ENCODE results near the gene RAB14. TPM values are rescaled to one million over a fixed set of nuclear protein-coding genes. Genes with fewer than 3 reads are reported as not detected.
"Not testable (repeated sequence)": the region's sequence is repeated elsewhere in the genome, so short reads cannot be mapped to it uniquely, and the experiment has no call there.

The RAB14 gene
- total and polyA plus RNA-seq, 2 donors (not counting 1 experiment from before 2014, with no cell fraction given) = 20.4 to 52.6 TPM

DNA sequence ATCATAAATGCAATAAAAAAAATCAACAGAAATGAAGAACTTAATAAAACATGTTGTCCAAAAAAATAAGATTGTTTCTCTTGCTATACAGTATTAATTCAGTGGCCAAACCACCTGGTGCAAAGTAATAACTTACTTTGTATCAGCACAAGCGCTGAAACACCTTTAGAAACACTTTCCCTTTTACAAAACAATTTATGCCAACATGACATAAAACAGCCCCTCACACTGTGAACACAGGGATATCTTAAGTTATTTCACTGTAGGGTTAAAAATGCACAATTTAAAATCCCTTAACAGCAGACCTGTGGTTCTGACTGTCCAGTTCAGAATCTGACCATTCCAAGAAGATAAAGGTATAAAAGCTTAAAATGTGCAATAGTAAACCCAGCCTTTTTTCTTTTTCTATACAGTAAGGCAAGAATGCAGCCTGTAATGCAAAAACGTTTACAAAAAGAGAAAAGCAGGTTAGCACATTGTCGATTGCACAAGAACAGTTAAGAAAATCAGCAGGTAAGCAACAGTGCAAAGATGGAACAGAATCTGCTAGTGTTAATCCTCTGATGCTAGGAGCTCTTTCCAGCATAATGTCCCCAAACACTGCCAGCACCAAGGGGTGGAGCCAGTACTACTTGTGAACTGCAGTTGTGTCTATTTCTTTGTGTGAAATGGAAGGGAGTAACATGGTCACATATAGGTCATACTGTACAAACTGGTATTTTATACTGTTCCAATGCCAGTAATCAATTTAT, 21.6 kb downstream of the RAB14 start:
- no peak overlapping the region for H3K9ac ChIP-seq (ENCODE audit: low read length)
- H3K4me2 ChIP-seq (replicated peaks; ENCODE audit: low read depth, low read length, poor library complexity, severe bottlenecking) = no peak overlapping the region
- H2AFZ ChIP-seq (ENCODE audit: insufficient read depth, low read depth, low read length, poor library complexity, severe bottlenecking) = no peak overlapping the region
- peaks cover 24 to 25% of the 10 kb centered on the region in 2 donors for H3K4me1 ChIP-seq (ENCODE audit: control insufficient read depth in 2 of 2, insufficient read depth in 2 of 2, low read length in 2 of 2)
- no peaks in the 10 kb centered on the region for H3K27me3 Mint-ChIP-seq
- H3K4me1 Mint-ChIP-seq = peaks cover 37% of the 10 kb centered on the region
- H3K9me3 ChIP-seq (ENCODE audit: control extremely low read depth in 1 of 3, control insufficient read depth in 2 of 3, insufficient read depth in 1 of 3, low read length in 2 of 3) = no peaks in the 10 kb centered on the region
- no peaks in the 10 kb centered on the region for H3K9me3 Mint-ChIP-seq (ENCODE audit: insufficient read depth)
- ChIA-PET CTCF (interaction anchor here (1.2 kb wide), 1 partner anchor 33 kb away, joined by 3 read pairs; no protein-coding TSS in a partner anchor), POLR2A (no interaction called here)
- no peak for TF ChIP-seq EZH2 (IDR thresholded peaks at IDR 0.05; ENCODE audit: borderline replicate concordance, insufficient read depth, low read depth, low read length, poor library complexity, severe bottlenecking)
- TF ChIP-seq, protein P1, sequence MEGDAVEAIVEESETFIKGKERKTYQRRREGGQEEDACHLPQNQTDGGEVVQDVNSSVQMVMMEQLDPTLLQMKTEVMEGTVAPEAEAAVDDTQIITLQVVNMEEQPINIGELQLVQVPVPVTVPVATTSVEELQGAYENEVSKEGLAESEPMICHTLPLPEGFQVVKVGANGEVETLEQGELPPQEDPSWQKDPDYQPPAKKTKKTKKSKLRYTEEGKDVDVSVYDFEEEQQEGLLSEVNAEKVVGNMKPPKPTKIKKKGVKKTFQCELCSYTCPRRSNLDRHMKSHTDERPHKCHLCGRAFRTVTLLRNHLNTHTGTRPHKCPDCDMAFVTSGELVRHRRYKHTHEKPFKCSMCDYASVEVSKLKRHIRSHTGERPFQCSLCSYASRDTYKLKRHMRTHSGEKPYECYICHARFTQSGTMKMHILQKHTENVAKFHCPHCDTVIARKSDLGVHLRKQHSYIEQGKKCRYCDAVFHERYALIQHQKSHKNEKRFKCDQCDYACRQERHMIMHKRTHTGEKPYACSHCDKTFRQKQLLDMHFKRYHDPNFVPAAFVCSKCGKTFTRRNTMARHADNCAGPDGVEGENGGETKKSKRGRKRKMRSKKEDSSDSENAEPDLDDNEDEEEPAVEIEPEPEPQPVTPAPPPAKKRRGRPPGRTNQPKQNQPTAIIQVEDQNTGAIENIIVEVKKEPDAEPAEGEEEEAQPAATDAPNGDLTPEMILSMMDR (IDR thresholded peaks at IDR 0.05) = no peak
- peaks cover 4% of the 10 kb centered on the region for H4K20me1 ChIP-seq (ENCODE audit: control insufficient read depth, insufficient read depth, low read length, poor library complexity, severe bottlenecking)
- DNase-seq = no peak
- intact Hi-C loops (cut with micrococcal nuclease) = no loop called here
- H3K4me3 Mint-ChIP-seq = no peak overlapping the region
- H3K27me3 ChIP-seq (replicated peaks in 1 of 4; ENCODE audit: control extremely low read depth in 1 of 4, control insufficient read depth in 3 of 4, insufficient read depth in 4 of 4, low read length in 3 of 4) = no peaks in the 10 kb centered on the region
- WGBS (ENCODE audit: insufficient coverage) = 75% methylated on average over 2 of the region's 3 CpGs
- no peak overlapping the region for H3K4me3 ChIP-seq (ENCODE audit: control extremely low read depth in 1 of 5, extremely low read depth in 1 of 5, insufficient read depth in 1 of 5, low read depth in 2 of 5, low read length in 4 of 5)
- H3K79me2 ChIP-seq (ENCODE audit: control insufficient read depth, insufficient read depth, low read length) = peaks cover 28% of the 10 kb centered on the region
- H3K27ac Mint-ChIP-seq = no peak overlapping the region
- ATAC-seq (ENCODE audit: low read depth) = no peak
- H3K27ac ChIP-seq (ENCODE audit: low read length in 2 of 2) = peak overlapping the region in 1 of 2 donors; percentile 47
- peaks cover 0 to 71% of the 10 kb centered on the region in 2 experiments for H3K36me3 ChIP-seq (replicated peaks in 1 of 2; ENCODE audit: control extremely low read depth in 1 of 2, control insufficient read depth in 1 of 2, extremely low read depth in 1 of 2, insufficient read depth in 2 of 2, low read length in 1 of 2)

DNA sequence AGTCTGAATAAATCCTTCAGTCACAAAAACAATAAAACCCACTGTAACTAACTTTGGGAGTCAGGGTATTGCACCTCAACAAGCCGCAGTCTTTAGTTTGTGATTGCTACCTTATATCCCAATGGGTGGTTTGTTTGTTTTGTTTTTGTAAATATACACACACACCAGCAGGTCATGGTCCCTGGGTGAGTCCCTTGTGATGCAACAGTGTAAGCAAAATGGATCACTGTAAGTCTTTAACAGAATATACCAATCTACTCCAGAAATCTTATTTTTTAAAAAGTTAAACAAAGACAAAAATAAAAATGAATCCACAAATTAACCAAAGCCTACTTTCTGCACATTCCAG, 22.3 kb downstream of the RAB14 start:
- H3K9me3 Mint-ChIP-seq (ENCODE audit: insufficient read depth); H3K9me3 ChIP-seq (ENCODE audit: control extremely low read depth in 1 of 3, control insufficient read depth in 2 of 3, insufficient read depth in 1 of 3, low read length in 2 of 3); H3K4me3 Mint-ChIP-seq; CTCF ChIA-PET; intact Hi-C loops (cut with micrococcal nuclease); H2AFZ ChIP-seq (ENCODE audit: insufficient read depth, low read depth, low read length, poor library complexity, severe bottlenecking); H3K27me3 Mint-ChIP-seq; ATAC-seq (ENCODE audit: low read depth); H4K20me1 ChIP-seq (ENCODE audit: control insufficient read depth, insufficient read depth, low read length, poor library complexity, severe bottlenecking); H3K4me2 ChIP-seq (replicated peaks; ENCODE audit: low read depth, low read length, poor library complexity, severe bottlenecking); H3K27ac Mint-ChIP-seq; H3K27me3 ChIP-seq (replicated peaks in 1 of 4; ENCODE audit: control extremely low read depth in 1 of 4, control insufficient read depth in 3 of 4, insufficient read depth in 4 of 4, low read length in 3 of 4); DNase-seq; H3K9ac ChIP-seq (ENCODE audit: low read length); POLR2A ChIA-PET; H3K4me3 ChIP-seq (ENCODE audit: control extremely low read depth in 1 of 5, extremely low read depth in 1 of 5, insufficient read depth in 1 of 5, low read depth in 2 of 5, low read length in 4 of 5): not testable (repeated sequence)
- no CpG with 5 or more reads among the region's 1 CpG for WGBS (ENCODE audit: insufficient coverage)
- H3K4me1 ChIP-seq (ENCODE audit: control insufficient read depth in 2 of 2, insufficient read depth in 2 of 2, low read length in 2 of 2) = peaks cover 19 to 20% of the 10 kb centered on the region in 2 donors
- H3K27ac ChIP-seq (ENCODE audit: low read length in 2 of 2) = peak overlapping the region in 1 of 2 donors; percentile 47
- peaks cover 21% of the 10 kb centered on the region for H3K79me2 ChIP-seq (ENCODE audit: control insufficient read depth, insufficient read depth, low read length)
- H3K36me3 ChIP-seq (replicated peaks in 1 of 2; ENCODE audit: control extremely low read depth in 1 of 2, control insufficient read depth in 1 of 2, extremely low read depth in 1 of 2, insufficient read depth in 2 of 2, low read length in 1 of 2) = peaks cover 0 to 77% of the 10 kb centered on the region in 2 experiments
- peaks cover 30% of the 10 kb centered on the region for H3K4me1 Mint-ChIP-seq
